ENCODE data around the gene LCN1.

- TF ChIP-seq GATA1 (IDR thresholded peaks at IDR 0.05; ENCODE audit: low read depth, low read length) (no peak), POLR2A (IDR thresholded peaks at IDR 0.05; ENCODE audit: low read length) (no peak)
These were observed 33.5 kb downstream of the LCN1 start for GRCh38 chr9:135554718-135555117.

Measured in erythroblast (primary cell).